GM21529 (cell line): ENCODE data around the gene PLA2G4D.

Experiments
- ATAC-seq: cut with Tn5 transposase; IDR thresholded peaks from one replicate; pipeline ENCODE4 v1.9.1; 2021; ENCODE audit not compliant: unreplicated experiment

Gene PLA2G4D

GRCh38 chr15:42031198-42031915 lies 63.0 kb downstream of the PLA2G4D start:
- ATAC-seq, result no peak

GRCh38 chr15:42027521-42027920 lies 66.8 kb downstream of the PLA2G4D start:
- no peak for ATAC-seq

GRCh38 chr15:42024303-42024702 lies 70.1 kb downstream of the PLA2G4D start:
- ATAC-seq, result no peak

GRCh38 chr15:42021593-42021992 lies 72.8 kb downstream of the PLA2G4D start:
- no peak for ATAC-seq

GRCh38 chr15:42020713-42021273 lies 73.6 kb downstream of the PLA2G4D start, which contains the start of gene PLA2G4E:
Gene PLA2G4E, minus strand, starts transcription at chr15:42021042. Its CDS starts 12 bp downstream, at chr15:42021030.
- ATAC-seq, result no peak

- ATAC-seq, result no peak
These were observed 75.8 kb downstream of the PLA2G4D start for GRCh38 chr15:42018306-42019224.
